ENCODE results near the gene IGSF9.
A peak's percentile ranks its signal among the peaks of the same experiment; 100 is the strongest.

Gene IGSF9

GRCh38 chr1:159946242-159947187, 1.1 kb upstream of the IGSF9 start:
- DNase-seq (ENCODE audit: low read depth) = no peak

- DNase-seq (ENCODE audit: low read depth) = no peak
Observed at GRCh38 chr1:159944623-159945455, 574 bp downstream of the IGSF9 start.

GRCh38 chr1:159943908-159944622, 1.3 kb downstream of the IGSF9 start:
- no peak for DNase-seq (ENCODE audit: low read depth)

- no peak for DNase-seq (ENCODE audit: low read depth)
Observed at GRCh38 chr1:159943278-159943640, 2.2 kb downstream of the IGSF9 start.

GRCh38 chr1:159942632-159943277, 2.7 kb downstream of the IGSF9 start:
- DNase-seq (ENCODE audit: low read depth) = no peak

- no peak for DNase-seq (ENCODE audit: low read depth)
Observed at GRCh38 chr1:159941591-159942560, 3.5 kb downstream of the IGSF9 start.

- no peak for DNase-seq (ENCODE audit: low read depth)
Observed at GRCh38 chr1:159941141-159941540, 4.3 kb downstream of the IGSF9 start.

GRCh38 chr1:159940006-159940620, 5.3 kb downstream of the IGSF9 start:
- DNase-seq (ENCODE audit: low read depth) = no peak

- no peak for DNase-seq (ENCODE audit: low read depth)
Observed at GRCh38 chr1:159939678-159940002, 5.8 kb downstream of the IGSF9 start.

GRCh38 chr1:159938905-159939677, 6.3 kb downstream of the IGSF9 start:
- DNase-seq (ENCODE audit: low read depth) = no peak

- DNase-seq (ENCODE audit: low read depth) = peak; percentile 25
Observed at GRCh38 chr1:159938211-159938852, 7.1 kb downstream of the IGSF9 start.

- DNase-seq (ENCODE audit: low read depth) = no peak
Observed at GRCh38 chr1:159937054-159937750, 8.2 kb downstream of the IGSF9 start.

- DNase-seq (ENCODE audit: low read depth) = peak; percentile 62
Observed at GRCh38 chr1:159936273-159936904, 9.0 kb downstream of the IGSF9 start.

GRCh38 chr1:159935719-159936272, 9.6 kb downstream of the IGSF9 start:
- no peak for DNase-seq (ENCODE audit: low read depth)

- no peak for DNase-seq (ENCODE audit: low read depth)
Observed at GRCh38 chr1:159935305-159935704, 10.1 kb downstream of the IGSF9 start.

- DNase-seq (ENCODE audit: low read depth) = no peak
Observed at GRCh38 chr1:159934136-159935039, 11.0 kb downstream of the IGSF9 start.
